Measurements from ENCODE around the gene ERF. TPM values are rescaled to one million over a fixed set of nuclear protein-coding genes. Genes with fewer than 3 reads are reported as not detected.

The ERF gene
- total RNA-seq, 1 experiment from 2014 or later = 100 TPM

GRCh38 chr19:42207767-42208271, 47.1 kb downstream of the ERF start:
- Mint-ChIP-seq H3K27ac (ENCODE audit: unreplicated experiment) (peak overlapping the region; percentile 37), H3K4me1 (ENCODE audit: low read depth, unreplicated experiment) (peaks cover 57% of the 10 kb centered on the region), H3K4me3 (ENCODE audit: low read depth, unreplicated experiment) (peak overlapping the region; percentile 34), H3K9me3 (ENCODE audit: low read depth, unreplicated experiment) (no peaks in the 10 kb centered on the region), H3K27me3 (ENCODE audit: unreplicated experiment) (no peaks in the 10 kb centered on the region), H3K36me3 (ENCODE audit: insufficient read depth, unreplicated experiment) (peaks cover 87% of the 10 kb centered on the region)
- BruUV-seq (replicated peaks) = no TSS peak
- DNase-seq = peak; percentile 77
- intact Hi-C loops (cut with micrococcal nuclease; ENCODE audit: unreplicated experiment) = no loop called here
- TF ChIP-seq CTCF (IDR thresholded peaks at IDR 0.05; ENCODE audit: unreplicated experiment) = no peak
- CTCF ChIA-PET = interaction anchor here (0.6 to 1.6 kb wide), 7 partner anchors 9 to 99 kb away, joined by 3 to 4 read pairs (median 3); partner anchors contain the start of genes DEDD2 and ZNF526

GRCh38 chr19:42206871-42207755, 47.8 kb downstream of the ERF start:
- H3K27me3 Mint-ChIP-seq (ENCODE audit: unreplicated experiment) = no peaks in the 10 kb centered on the region
- H3K4me3 Mint-ChIP-seq (ENCODE audit: low read depth, unreplicated experiment) = peak overlapping the region; percentile 34
- H3K36me3 Mint-ChIP-seq (ENCODE audit: insufficient read depth, unreplicated experiment) = peaks cover 85% of the 10 kb centered on the region
- peak; percentile 75 for DNase-seq
- H3K27ac Mint-ChIP-seq (ENCODE audit: unreplicated experiment) = peak overlapping the region; percentile 37
- no peaks in the 10 kb centered on the region for H3K9me3 Mint-ChIP-seq (ENCODE audit: low read depth, unreplicated experiment)
- CTCF ChIA-PET = interaction anchor here (0.6 to 1.6 kb wide), 8 partner anchors 9 to 98 kb away, joined by 3 to 4 read pairs (median 3); partner anchors contain the start of genes DEDD2 and ZNF526
- TF ChIP-seq CTCF (IDR thresholded peaks at IDR 0.05; ENCODE audit: unreplicated experiment) = no peak
- no TSS peak for BruUV-seq (replicated peaks)
- intact Hi-C loops (cut with micrococcal nuclease; ENCODE audit: unreplicated experiment) = no loop called here
- H3K4me1 Mint-ChIP-seq (ENCODE audit: low read depth, unreplicated experiment) = peaks cover 60% of the 10 kb centered on the region

- Mint-ChIP-seq H3K27me3 (ENCODE audit: unreplicated experiment) (no peaks in the 10 kb centered on the region), H3K4me1 (ENCODE audit: low read depth, unreplicated experiment) (peaks cover 64% of the 10 kb centered on the region), H3K36me3 (ENCODE audit: insufficient read depth, unreplicated experiment) (peaks cover 89% of the 10 kb centered on the region), H3K9me3 (ENCODE audit: low read depth, unreplicated experiment) (no peaks in the 10 kb centered on the region), H3K27ac (ENCODE audit: unreplicated experiment) (no peak overlapping the region), H3K4me3 (ENCODE audit: low read depth, unreplicated experiment) (no peak overlapping the region)
- TF ChIP-seq CTCF (IDR thresholded peaks at IDR 0.05; ENCODE audit: unreplicated experiment) = no peak
- CTCF ChIA-PET = no interaction called here
- intact Hi-C loops (cut with micrococcal nuclease; ENCODE audit: unreplicated experiment) = no loop called here
- no TSS peak for BruUV-seq (replicated peaks)
- no peak for DNase-seq
Measured at GRCh38 chr19:42204664-42205063, 50.3 kb downstream of the ERF start.

GRCh38 chr19:42203700-42204099, 51.2 kb downstream of the ERF start:
- Mint-ChIP-seq H3K4me3 (ENCODE audit: low read depth, unreplicated experiment) (no peak overlapping the region), H3K27me3 (ENCODE audit: unreplicated experiment) (no peaks in the 10 kb centered on the region), H3K27ac (ENCODE audit: unreplicated experiment) (peak overlapping the region; percentile 10), H3K9me3 (ENCODE audit: low read depth, unreplicated experiment) (no peaks in the 10 kb centered on the region), H3K4me1 (ENCODE audit: low read depth, unreplicated experiment) (peaks cover 59% of the 10 kb centered on the region), H3K36me3 (ENCODE audit: insufficient read depth, unreplicated experiment) (peaks cover 89% of the 10 kb centered on the region)
- intact Hi-C loops (cut with micrococcal nuclease; ENCODE audit: unreplicated experiment) = no loop called here
- CTCF ChIA-PET = no interaction called here
- no TSS peak for BruUV-seq (replicated peaks)
- TF ChIP-seq CTCF (IDR thresholded peaks at IDR 0.05; ENCODE audit: unreplicated experiment) = no peak
- no peak for DNase-seq
